IMR-90 (cell line): ENCODE measurements around the gene SNRPB2. TPM values are rescaled to one million over a fixed set of nuclear protein-coding genes. Genes with fewer than 3 reads are reported as not detected.

Source experiments
- ATAC-seq: fragments of 200-7000 bp; cut with Tn5 transposase; 2 replicates; pipeline ENCODE4 v1.9.1; 2020; ENCODE audit warnings: low read depth, mild to moderate bottlenecking, moderate library complexity
- BruUV-seq: library from RNA; stranded (reverse); fragments of 400-500 nt; replicated peaks from 2 replicates; lab custom pipeline; 2021; lab: Mats Ljungman, UMichigan
- CTCF ChIA-PET: fragments of 300-600 bp; formaldehyde crosslinking; extraction: SDS; loops from one replicate; lab custom pipeline; 2021; ENCODE audit warnings: antibody characterized with exemption; lab: Yijun Ruan, JAX
- POLR2A ChIA-PET: fragments of 300-600 bp; sonication (Branson Sonifier 250); formaldehyde crosslinking; loops from one replicate; lab custom pipeline; 2022; ENCODE audit warnings: antibody characterized with exemption; ENCODE audit not compliant: unreplicated experiment; lab: Charles Lee
- DNase-seq: peaks from one replicate; pipeline ENCODE4 v3.0.0; 2013
- H2AFZ ChIP-seq: replicated peaks from 2 replicates; pipeline ENCODE3; 2013; ENCODE audit warnings: low read length, mild to moderate bottlenecking; ENCODE audit not compliant: poor library complexity
- H2AK5ac ChIP-seq: 2 replicates; pipeline ENCODE4 v1.6.1; 2013; ENCODE audit warnings: low read depth, low read length, inconsistent platforms
- H2AK9ac ChIP-seq: replicated peaks from 2 replicates; pipeline ENCODE3; 2013; ENCODE audit warnings: mild to moderate bottlenecking, low read depth, low read length, moderate library complexity; ENCODE audit not compliant: poor library complexity
- H2BK120ac ChIP-seq: 2 replicates; pipeline ENCODE4 v1.6.1; 2013; ENCODE audit warnings: low read depth, low read length, inconsistent platforms
- H2BK15ac ChIP-seq: 3 replicates; pipeline ENCODE4 v1.6.1; 2013; ENCODE audit warnings: low read depth, low read length, inconsistent platforms
- H2BK20ac ChIP-seq: 2 replicates; pipeline ENCODE4 v1.6.1; 2013; ENCODE audit warnings: low read depth, mild to moderate bottlenecking, inconsistent platforms, low read length, moderate library complexity
- H2BK5ac ChIP-seq: 2 replicates; pipeline ENCODE4 v1.6.1; 2013; ENCODE audit warnings: mild to moderate bottlenecking, low read depth, low read length, inconsistent platforms; ENCODE audit not compliant: poor library complexity, severe bottlenecking
- H3K14ac ChIP-seq: replicated peaks from 2 replicates; pipeline ENCODE4 v1.6.1; 2013; ENCODE audit warnings: low read depth, low read length, inconsistent platforms
- H3K18ac ChIP-seq: 2 replicates; pipeline ENCODE4 v1.6.1; 2013; ENCODE audit warnings: low read depth, low read length, control low read depth
- H3K23ac ChIP-seq: 2 replicates; pipeline ENCODE4 v1.6.1; 2013; ENCODE audit warnings: low read depth, low read length, inconsistent platforms
- H3K27ac ChIP-seq: 2 replicates; pipeline ENCODE4 v1.5.1; 2013; ENCODE audit warnings: mild to moderate bottlenecking, control low read depth, low read length; ENCODE audit not compliant: insufficient read depth
- H3K27me3 ChIP-seq: 2 replicates; pipeline ENCODE4 v1.6.1; 2013; ENCODE audit warnings: low read length; ENCODE audit not compliant: control insufficient read depth, insufficient read depth
- H3K36me3 ChIP-seq: 2 replicates; pipeline ENCODE4 v1.6.1; 2013; ENCODE audit warnings: low read length, mixed read lengths; ENCODE audit not compliant: control insufficient read depth, insufficient read depth
- H3K4ac ChIP-seq: 2 replicates; pipeline ENCODE4 v1.6.1; 2013; ENCODE audit warnings: low read depth, low read length, inconsistent platforms
- H3K4me1 ChIP-seq: 2 replicates; pipeline ENCODE4 v1.6.1; 2013; ENCODE audit warnings: low read length, mixed read lengths; ENCODE audit not compliant: control insufficient read depth, insufficient read depth
- H3K4me2 ChIP-seq: 2 replicates; pipeline ENCODE4 v1.6.1; 2013; ENCODE audit warnings: low read depth, mild to moderate bottlenecking, control low read depth, low read length, moderate library complexity
- H3K4me3 ChIP-seq: 2 replicates; pipeline ENCODE4 v1.5.1; 2013; ENCODE audit warnings: low read depth, mild to moderate bottlenecking, control low read depth, low read length, moderate library complexity; ENCODE audit not compliant: insufficient read depth
- H3K56ac ChIP-seq: 2 replicates; pipeline ENCODE4 v1.6.1; 2013; ENCODE audit warnings: low read length, inconsistent platforms; ENCODE audit not compliant: insufficient read depth; ENCODE audit errors: extremely low read depth
- H3K79me1 ChIP-seq, 2 experiments: 2 replicates each; pipeline ENCODE4 v1.6.1; 2013; ENCODE audit warnings: low read length in 2 of 2, inconsistent platforms in 1 of 2, low read depth in 1 of 2
- H3K9ac ChIP-seq: 2 replicates; pipeline ENCODE4 v1.6.1; 2013; ENCODE audit warnings: low read depth, low read length, control low read depth
- H3K9me1 ChIP-seq: 2 replicates; pipeline ENCODE4 v1.6.1; 2013; ENCODE audit warnings: low read length, inconsistent platforms; ENCODE audit not compliant: insufficient read depth
- H3K9me3 ChIP-seq: 2 replicates; pipeline ENCODE4 v1.6.1; 2013; ENCODE audit warnings: low read length; ENCODE audit not compliant: control insufficient read depth, insufficient read depth
- H4K20me1 ChIP-seq: 2 replicates; pipeline ENCODE4 v1.6.1; 2013; ENCODE audit warnings: low read length, inconsistent platforms; ENCODE audit not compliant: insufficient read depth
- H4K5ac ChIP-seq: 2 replicates; pipeline ENCODE4 v1.6.1; 2013; ENCODE audit warnings: mild to moderate bottlenecking, low read depth, low read length, control low read depth
- H4K8ac ChIP-seq, 2 experiments: 2 replicates each; pipeline ENCODE4 v1.6.1; 2013; ENCODE audit warnings: low read depth in 2 of 2, low read length in 2 of 2, control low read depth in 1 of 2, inconsistent platforms in 1 of 2
- H4K91ac ChIP-seq: 2 replicates; pipeline ENCODE4 v1.6.1; 2013; ENCODE audit warnings: low read depth, low read length, inconsistent platforms; ENCODE audit not compliant: insufficient read depth
- BHLHE40 ChIP-seq: fragments of 150-350 bp; IDR thresholded peaks from 2 replicates; pipeline ENCODE4 v1.6.1; 2016; ENCODE audit warnings: mild to moderate bottlenecking, low read depth, low read length
- CHD1 ChIP-seq: IDR thresholded peaks from 2 replicates; pipeline ENCODE4 v1.6.1; 2012; ENCODE audit warnings: low read depth, low read length, improper control_type of control experiment
- CTCF ChIP-seq: conservative IDR thresholded peaks from 2 replicates; pipeline ENCODE4 v1.5.1; 2012; ENCODE audit warnings: mild to moderate bottlenecking, low read depth, low read length, improper control_type of control experiment
- FOS ChIP-seq: fragments of 150-350 bp; IDR thresholded peaks from 2 replicates; pipeline ENCODE4 v1.6.1; 2016; ENCODE audit warnings: low read depth, low read length
- MAFK ChIP-seq: IDR thresholded peaks from 2 replicates; pipeline ENCODE4 v1.6.1; 2012; ENCODE audit warnings: low read depth, low read length, improper control_type of control experiment
- MXI1 ChIP-seq: IDR thresholded peaks from 2 replicates; pipeline ENCODE4 v1.6.1; 2012; ENCODE audit warnings: low read depth, mild to moderate bottlenecking, low read length, moderate library complexity, borderline replicate concordance
- NFE2L2 ChIP-seq: fragments of 150-350 bp; IDR thresholded peaks from 2 replicates; pipeline ENCODE4 v1.6.1; 2016; ENCODE audit warnings: low read depth, mild to moderate bottlenecking, low read length
- POLR2A ChIP-seq: IDR thresholded peaks from 2 replicates; pipeline ENCODE4 v1.6.1; 2012; ENCODE audit warnings: mild to moderate bottlenecking, low read depth, low read length
- RAD21 ChIP-seq: IDR thresholded peaks from 2 replicates; pipeline ENCODE4 v1.6.1; 2012; ENCODE audit warnings: low read length, improper control_type of control experiment
- RCOR1 ChIP-seq: IDR thresholded peaks from 2 replicates; pipeline ENCODE4 v1.6.1; 2012; ENCODE audit warnings: mild to moderate bottlenecking, low read length, improper control_type of control experiment; ENCODE audit not compliant: insufficient replicate concordance
- RFX5 ChIP-seq: IDR thresholded peaks from 2 replicates; pipeline ENCODE4 v1.8.0; 2012; ENCODE audit warnings: low read depth, mild to moderate bottlenecking, low read length, moderate library complexity
- SMC3 ChIP-seq: fragments of 150-350 bp; IDR thresholded peaks from 2 replicates; pipeline ENCODE4 v1.6.1; 2016; ENCODE audit warnings: low read depth, mild to moderate bottlenecking, antibody characterized with exemption, low read length, moderate library complexity
- USF2 ChIP-seq: fragments of 150-350 bp; IDR thresholded peaks from 2 replicates; pipeline ENCODE4 v1.6.1; 2017; ENCODE audit warnings: mild to moderate bottlenecking, antibody characterized with exemption, low read length, low read depth
- WGBS, 2 experiments: methylation state at CpG; one replicate each; pipeline versions ENCODE4 v1.1.5 to v1.1.7; 2013; ENCODE audit warnings: missing lambda C conversion rate in 2 of 2; ENCODE audit not compliant: insufficient read length in 1 of 2; ENCODE audit errors: extremely low coverage in 2 of 2; 5-methylcytosine and 5-hydroxymethylcytosine counted together
- dilution Hi-C: fragments of 300-500 bp; cut with HindIII; formaldehyde crosslinking; loops from one replicate; pipeline ENCODE4 v1.14.3; 2018; ENCODE audit warnings: low sequenced_read_pairs; ENCODE audit not compliant: unreplicated experiment
- in situ Hi-C: fragments of 300-500 bp; cut with MboI; formaldehyde crosslinking; loops from 3 replicates; pipeline ENCODE4 v1.14.3; 2019; ENCODE audit warnings: low sequenced_read_pairs, inconsistent platforms, mixed read lengths
- intact Hi-C: fragments of 100-400 bp; cut with micrococcal nuclease; formaldehyde crosslinking; loops from 2 replicates; pipeline ENCODE4 v1.10.0; 2022
- polyA plus RNA-seq, 3 experiments: library from polyadenylated mRNA; depleted of rRNA; stranded (reverse); fragments of >200 nt; gene quantifications; 2 replicates each; pipeline ENCODE4 v1.2.3, GENCODE V29; 2012; ENCODE audit warnings: low replicate concordance in 1 of 3
- total RNA-seq: library from RNA; depleted of rRNA; stranded (reverse); fragments of >200 nt; gene quantifications from 2 replicates; pipeline ENCODE4 v1.2.3, GENCODE V29; 2012

SNRPB2 gene
- total and polyA plus RNA-seq, 2 of the 4 experiments (the other 2 are of a cell fraction): 27.1 to 65.6 TPM

GRCh38 chr20:16729080-16729479 lies 746 bp upstream of the SNRPB2 start:
- Histone ChIP-seq H3K4me3 (no peak overlapping the region), H4K8ac (peak overlapping the region; percentile 98 to 99), H4K20me1 (no peaks in the 10 kb centered on the region), H3K9ac (no peak overlapping the region), H3K23ac (no peak overlapping the region), H3K18ac (no peak overlapping the region), H3K27ac (no peak overlapping the region), H3K36me3 (0 out of 2 replicates have a peak, but pooled peaks cover 2% of the 10 kb centered on the region), H3K79me1 (peaks cover 9 to 19% of the 10 kb centered on the region in 2 experiments; a peak in 2 of 4 replicates), H3K56ac (no peak overlapping the region), H2BK20ac (no peak overlapping the region), H2AK5ac (no peak overlapping the region), H3K14ac (peak overlapping the region; percentile 85), H3K4ac (peak overlapping the region; percentile 91), H2AFZ (peak overlapping the region; percentile 99), H2AK9ac (no peak overlapping the region), H2BK5ac (no peak overlapping the region), H3K4me2 (no peak overlapping the region), H4K5ac (peak overlapping the region; percentile 98), H3K9me1 (no peaks in the 10 kb centered on the region), H3K9me3 (no peaks in the 10 kb centered on the region), H3K27me3 (no peaks in the 10 kb centered on the region), H3K4me1 (no peaks in the 10 kb centered on the region; the same call in 1 of the 2 replicates), H4K91ac (peak overlapping the region; percentile 68; the same call in 1 of the 2 replicates), H2BK15ac (no peak overlapping the region), H2BK120ac (no peak overlapping the region)
- BruUV-seq: no TSS peak
- POLR2A ChIA-PET: no interaction called here
- DNase-seq: no peak
- no peak for ATAC-seq
- TF ChIP-seq SMC3 (no peak), NFE2L2 (no peak), POLR2A (no peak), CTCF (no peak), FOS (no peak), BHLHE40 (no peak), RFX5 (no peak), MAFK (no peak), USF2 (no peak), RAD21 (no peak), CHD1 (no peak), MXI1 (no peak), RCOR1 (no peak)
- in situ Hi-C loops: no loop called here
- CTCF ChIA-PET: no interaction called here
- intact Hi-C loops: no loop called here
- 100% methylated on average over 1 of the region's 1 CpG; no CpG with 5 or more reads in 1 of the 2 experiments for WGBS, 2 experiments
- dilution Hi-C loops: no loop called here
